ENCODE data around the gene ABCA2. TPM values are rescaled to one million over a fixed set of nuclear protein-coding genes. Genes with fewer than 3 reads are reported as not detected.

ABCA2 gene
- total RNA-seq, 6 donors from 2014 or later: 14.7 to 49.2 (median 29.6) TPM

- peaks cover 0 to 10% (median 9%) of the 10 kb centered on the region in 4 donors for H3K4me1 ChIP-seq
- peak in 1 of 2 donors; percentile 75 for DNase-seq
- no peaks in the 10 kb centered on the region for H3K9me3 ChIP-seq
- H3K27me3 ChIP-seq: no peaks in the 10 kb centered on the region
- H3K27ac ChIP-seq: no peak overlapping the region
- ATAC-seq (ENCODE audit: low FRiP score in 2 of 2): peak in 1 of 2 donors; percentile 4
- no peak for TF ChIP-seq POLR2AphosphoS5 (IDR thresholded peaks at IDR 0.05)
- TF ChIP-seq CTCF (IDR thresholded peaks at IDR 0.05): no peak
- TF ChIP-seq POLR2A (IDR thresholded peaks at IDR 0.05): no peak
- no peak for TF ChIP-seq EP300 (IDR thresholded peaks at IDR 0.05)
- no peak overlapping the region for H3K4me3 ChIP-seq
- H3K36me3 ChIP-seq: peaks cover 0 to 39% (median 22%) of the 10 kb centered on the region in 4 donors
- 84 to 90% methylated on average over 14 to 21 of the region's 22 CpGs for WGBS, 2 donors
Observed at GRCh38 chr9:137008312-137008711, 19.7 kb downstream of the ABCA2 start.

GRCh38 chr9:137007816-137008270 is 20.2 kb downstream of the ABCA2 start:
- ATAC-seq (ENCODE audit: low FRiP score in 2 of 2) (no peak), DNase-seq (peak in 1 of 2 donors; percentile 72)
- Histone ChIP-seq H3K27ac (no peak overlapping the region), H3K9me3 (no peaks in the 10 kb centered on the region), H3K27me3 (no peaks in the 10 kb centered on the region), H3K36me3 (peaks cover 0 to 34% (median 21%) of the 10 kb centered on the region in 4 donors), H3K4me3 (no peak overlapping the region), H3K4me1 (peaks cover 0 to 10% (median 9%) of the 10 kb centered on the region in 4 donors)
- no peak for TF ChIP-seq EP300 (IDR thresholded peaks at IDR 0.05)
- TF ChIP-seq CTCF (IDR thresholded peaks at IDR 0.05): no peak
- no peak for TF ChIP-seq POLR2AphosphoS5 (IDR thresholded peaks at IDR 0.05)
- no peak for TF ChIP-seq POLR2A (IDR thresholded peaks at IDR 0.05)
- 80 to 92% methylated on average over 1 to 13 of the region's 13 CpGs for WGBS, 2 donors

- DNase-seq (peak in 1 of 2 donors; percentile 78), ATAC-seq (ENCODE audit: low FRiP score in 2 of 2) (peak in 1 of 2 donors; percentile 32)
- H3K9me3 ChIP-seq: no peaks in the 10 kb centered on the region
- no peak overlapping the region for H3K4me3 ChIP-seq
- peaks cover 0 to 10% (median 9%) of the 10 kb centered on the region in 4 donors for H3K4me1 ChIP-seq
- WGBS, 2 donors: 69 to 72% methylated on average over 17 to 30 of the region's 30 CpGs
- H3K27me3 ChIP-seq: no peaks in the 10 kb centered on the region
- no peak overlapping the region for H3K27ac ChIP-seq
- TF ChIP-seq CTCF (IDR thresholded peaks at IDR 0.05): no peak
- no peak for TF ChIP-seq EP300 (IDR thresholded peaks at IDR 0.05)
- no peak for TF ChIP-seq POLR2A (IDR thresholded peaks at IDR 0.05)
- TF ChIP-seq POLR2AphosphoS5 (IDR thresholded peaks at IDR 0.05): no peak
- H3K36me3 ChIP-seq: peaks cover 0 to 28% (median 16%) of the 10 kb centered on the region in 4 donors
Observed at GRCh38 chr9:137007108-137007815, 20.8 kb downstream of the ABCA2 start.

DNA sequence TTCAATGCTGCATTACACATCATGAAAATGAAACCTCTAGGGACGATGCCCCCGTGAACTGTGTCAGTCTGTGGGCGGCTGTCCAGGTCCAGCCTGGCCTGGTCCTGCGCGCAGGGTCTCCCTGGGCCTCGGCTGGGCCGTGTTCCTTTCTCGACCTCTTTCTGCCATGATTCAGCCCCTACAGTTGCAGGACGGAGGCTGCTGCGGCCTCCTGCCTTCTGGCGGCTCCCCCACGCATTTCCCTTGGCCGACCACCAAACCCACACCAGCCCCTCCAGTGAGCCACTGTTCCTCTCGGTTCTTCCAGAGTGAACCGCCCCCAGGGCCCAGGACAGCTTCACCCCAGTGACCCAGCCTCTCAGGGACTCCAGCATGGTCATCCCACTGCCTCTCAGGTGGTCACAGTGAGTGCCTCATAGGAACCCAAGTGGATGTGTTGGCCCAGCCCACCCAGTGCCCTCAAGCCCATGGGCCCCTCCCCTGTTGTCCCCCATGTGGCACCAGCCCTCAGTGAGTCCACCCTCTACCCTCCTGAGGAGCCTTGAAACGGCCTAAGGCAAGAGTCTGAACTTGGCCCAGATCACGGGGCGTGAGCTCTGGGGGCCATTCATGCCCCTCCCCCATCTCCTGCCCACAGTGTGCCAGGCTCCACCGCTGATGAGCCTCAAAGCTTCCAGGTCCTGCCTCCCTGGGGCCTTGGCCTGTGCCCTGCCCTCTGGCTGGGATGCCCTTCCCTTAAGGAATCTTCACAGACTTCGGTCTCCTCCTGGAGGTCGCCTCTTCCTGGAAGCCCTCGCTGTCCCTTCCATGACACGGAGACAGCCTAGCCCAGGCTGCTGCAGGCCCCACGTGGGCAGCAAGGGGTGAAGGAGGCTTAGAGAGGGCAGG is 21.7 kb downstream of the ABCA2 start:
- peak in 1 of 2 donors; percentile 61 for DNase-seq
- peaks cover 0 to 10% (median 9%) of the 10 kb centered on the region in 4 donors for H3K4me1 ChIP-seq
- TF ChIP-seq CTCF (IDR thresholded peaks at IDR 0.05): no peak
- no peak for TF ChIP-seq EP300 (IDR thresholded peaks at IDR 0.05)
- TF ChIP-seq POLR2A (IDR thresholded peaks at IDR 0.05): no peak
- no peak for TF ChIP-seq POLR2AphosphoS5 (IDR thresholded peaks at IDR 0.05)
- no peaks in the 10 kb centered on the region for H3K9me3 ChIP-seq
- ATAC-seq (ENCODE audit: low FRiP score in 2 of 2): peak in 1 of 2 donors; percentile 16
- peaks cover 0 to 21% (median 12%) of the 10 kb centered on the region in 4 donors for H3K36me3 ChIP-seq
- no peak overlapping the region for H3K4me3 ChIP-seq
- WGBS, 2 donors: 78 to 81% methylated on average over 18 to 24 of the region's 24 CpGs
- no peak overlapping the region for H3K27ac ChIP-seq
- no peaks in the 10 kb centered on the region for H3K27me3 ChIP-seq
